AG10803 (cell line): ENCODE measurements around the gene KLF17.

ENCODE experiments used
- DNase-seq: peaks from one replicate; pipeline ENCODE4 v3.0.0; 2010; ENCODE audit warnings: low read depth
- H3K4me3 ChIP-seq: 2 replicates; pipeline ENCODE4 v1.5.1; 2011; ENCODE audit warnings: mild to moderate bottlenecking, low read length, control low read depth
- TF ChIP-seq, protein P1 (sequence below): conservative IDR thresholded peaks from 2 replicates; pipeline ENCODE4 v1.5.1; 2011; ENCODE audit warnings: mild to moderate bottlenecking, low read length, control low read depth, inconsistent platforms

The KLF17 gene

GRCh38 chr1:44077421-44077820, 41.2 kb upstream of the KLF17 start:
- no peak overlapping the region for H3K4me3 ChIP-seq
- TF ChIP-seq, protein P1, sequence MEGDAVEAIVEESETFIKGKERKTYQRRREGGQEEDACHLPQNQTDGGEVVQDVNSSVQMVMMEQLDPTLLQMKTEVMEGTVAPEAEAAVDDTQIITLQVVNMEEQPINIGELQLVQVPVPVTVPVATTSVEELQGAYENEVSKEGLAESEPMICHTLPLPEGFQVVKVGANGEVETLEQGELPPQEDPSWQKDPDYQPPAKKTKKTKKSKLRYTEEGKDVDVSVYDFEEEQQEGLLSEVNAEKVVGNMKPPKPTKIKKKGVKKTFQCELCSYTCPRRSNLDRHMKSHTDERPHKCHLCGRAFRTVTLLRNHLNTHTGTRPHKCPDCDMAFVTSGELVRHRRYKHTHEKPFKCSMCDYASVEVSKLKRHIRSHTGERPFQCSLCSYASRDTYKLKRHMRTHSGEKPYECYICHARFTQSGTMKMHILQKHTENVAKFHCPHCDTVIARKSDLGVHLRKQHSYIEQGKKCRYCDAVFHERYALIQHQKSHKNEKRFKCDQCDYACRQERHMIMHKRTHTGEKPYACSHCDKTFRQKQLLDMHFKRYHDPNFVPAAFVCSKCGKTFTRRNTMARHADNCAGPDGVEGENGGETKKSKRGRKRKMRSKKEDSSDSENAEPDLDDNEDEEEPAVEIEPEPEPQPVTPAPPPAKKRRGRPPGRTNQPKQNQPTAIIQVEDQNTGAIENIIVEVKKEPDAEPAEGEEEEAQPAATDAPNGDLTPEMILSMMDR: no peak
- no peak for DNase-seq

GRCh38 chr1:44078104-44078503, 40.5 kb upstream of the KLF17 start:
- no peak for DNase-seq
- no peak overlapping the region for H3K4me3 ChIP-seq
- TF ChIP-seq, protein P1: no peak

DNA sequence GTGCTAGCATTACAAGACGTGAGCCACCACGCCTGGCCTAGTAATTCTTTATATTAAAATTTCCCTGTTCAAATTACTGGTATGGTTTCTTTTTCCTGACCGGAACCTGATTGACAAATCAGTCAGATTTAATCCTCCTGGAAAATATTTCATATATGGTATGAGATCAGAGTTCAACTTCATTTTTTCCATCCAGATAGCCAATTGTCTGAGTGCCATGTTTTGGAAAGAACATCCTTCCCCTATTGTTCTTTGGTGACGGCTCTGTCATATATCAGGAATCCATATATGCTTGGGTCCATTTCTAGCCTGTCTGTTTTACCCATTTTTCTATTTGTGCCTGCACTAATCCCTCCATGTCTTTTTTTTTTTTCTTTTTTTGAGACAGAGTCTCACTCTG, 39.1 kb upstream of the KLF17 start:
- no peak overlapping the region for H3K4me3 ChIP-seq
- TF ChIP-seq, protein P1: no peak
- DNase-seq: no peak

GRCh38 chr1:44084998-44085675, 33.5 kb upstream of the KLF17 start:
- no peak overlapping the region for H3K4me3 ChIP-seq
- TF ChIP-seq, protein P1: no peak
- peak; percentile 89 for DNase-seq

- no peak overlapping the region for H3K4me3 ChIP-seq
- DNase-seq: no peak
- TF ChIP-seq, protein P1: no peak
Measured at GRCh38 chr1:44086692-44087474, 31.7 kb upstream of the KLF17 start.

DNA sequence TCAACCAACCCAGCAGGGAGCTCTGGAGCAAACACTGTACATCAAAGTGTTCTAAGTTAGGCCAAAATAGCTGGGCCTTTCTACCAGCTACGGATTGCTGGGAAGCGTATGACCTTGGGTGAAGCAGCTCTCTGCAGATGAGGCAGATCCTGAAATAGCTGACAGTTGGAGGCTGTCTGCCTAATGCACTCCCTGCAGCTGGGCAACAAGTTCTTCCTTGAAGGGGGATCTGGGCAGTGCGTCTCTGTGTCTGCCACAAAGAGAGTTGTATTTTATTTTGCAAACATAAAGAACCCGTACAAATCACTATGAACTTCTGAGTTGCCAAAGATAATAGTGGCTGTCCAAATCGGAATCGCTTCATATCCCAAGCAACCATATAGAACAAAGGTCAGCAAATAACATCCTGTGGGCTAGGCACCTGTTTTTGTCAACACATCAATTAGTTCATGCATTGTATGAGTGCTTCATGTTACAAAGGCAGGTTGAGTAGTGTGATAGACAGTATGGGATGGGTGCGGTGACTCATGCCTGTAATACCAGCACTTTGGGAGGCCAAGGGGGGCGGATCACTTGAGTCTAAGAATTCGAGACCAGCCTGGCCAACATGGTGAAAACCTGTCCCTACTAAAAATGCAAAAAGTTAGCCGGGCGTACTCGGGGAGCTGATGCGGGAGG, 29.1 kb upstream of the KLF17 start:
- TF ChIP-seq, protein P1: no peak
- no peak overlapping the region for H3K4me3 ChIP-seq
- no peak for DNase-seq
